Spleen (tissue), 11 donors: ENCODE measurements around the gene PARD3B. TPM values are rescaled to one million over a fixed set of nuclear protein-coding genes. Genes with fewer than 3 reads are reported as not detected.

Source experiments
- DNase-seq: peaks from one replicate; pipeline ENCODE4 v3.0.0-alpha.2; 2020
- H3K27ac ChIP-seq, 8 donors: fragments of 200-600 bp; sonication (generic) in 7 of 8; 1 replicate in 4 of 8; 2 replicates in 4 of 8; pipeline versions ENCODE4 v1.5.0 to v1.8.0; 2016 to 2021; ENCODE audit warnings: inconsistent platforms in 4 of 8, mild to moderate bottlenecking in 4 of 8, moderate library complexity in 1 of 8
- H3K27me3 ChIP-seq, 7 donors: fragments of 200-600 bp; sonication (generic) in 6 of 7; replicated peaks in 1 of 7; 1 replicate in 4 of 7; 2 replicates in 3 of 7; pipeline versions ENCODE4 v1.5.0 to v1.8.0; 2016 to 2021; ENCODE audit warnings: inconsistent platforms in 3 of 7, mild to moderate bottlenecking in 1 of 7
- H3K36me3 ChIP-seq, 6 donors: fragments of 200-600 bp; sonication (generic) in 5 of 6; 1 replicate in 4 of 6; 2 replicates in 2 of 6; pipeline versions ENCODE4 v1.5.0 to v1.8.0; 2016 to 2021; ENCODE audit warnings: inconsistent platforms in 2 of 6
- H3K4me1 ChIP-seq, 6 donors: fragments of 200-600 bp; sonication (generic) in 5 of 6; 1 replicate in 3 of 6; 2 replicates in 3 of 6; pipeline versions ENCODE4 v1.5.0 to v1.8.0; 2016 to 2021; ENCODE audit warnings: inconsistent platforms in 3 of 6
- H3K4me3 ChIP-seq, 8 donors: fragments of 200-600 bp; sonication (generic) in 7 of 8; 1 replicate in 4 of 8; 2 replicates in 4 of 8; pipeline versions ENCODE4 v1.5.0 to v1.8.0; 2016 to 2021; ENCODE audit warnings: inconsistent platforms in 4 of 8, mild to moderate bottlenecking in 4 of 8, moderate library complexity in 2 of 8
- H3K9me3 ChIP-seq, 8 donors: fragments of 200-600 bp; sonication (generic) in 7 of 8; 1 replicate in 4 of 8; 2 replicates in 4 of 8; pipeline versions ENCODE4 v1.5.0 to v1.8.0; 2016 to 2021; ENCODE audit warnings: inconsistent platforms in 4 of 8
- CTCF ChIP-seq, 11 experiments: fragments of 200-600 bp in 7 of 11; fragments of 450-650 bp in 4 of 11; sonication (generic) in 4 of 11; IDR thresholded peaks in 8 of 11; conservative IDR thresholded peaks in 3 of 11; 1 replicate in 7 of 11; 2 replicates in 4 of 11; pipeline versions ENCODE4 v1.4.0 to v1.8.0; 2016 to 2021; ENCODE audit warnings: antibody characterized with exemption in 11 of 11, inconsistent platforms in 4 of 11, mild to moderate bottlenecking in 1 of 11
- POLR2A ChIP-seq, 3 donors: fragments of 450-650 bp; IDR thresholded peaks; one replicate each; pipeline ENCODE4 v1.5.1; 2017; ENCODE audit warnings: antibody characterized with exemption in 3 of 3, mild to moderate bottlenecking in 1 of 3
- POLR2AphosphoS5 ChIP-seq, 3 donors: sonication (generic); formaldehyde crosslinking; IDR thresholded peaks; one replicate each; pipeline ENCODE4 v1.5.1; 2017; ENCODE audit warnings: antibody characterized with exemption in 3 of 3
- WGBS, 5 donors: extraction: QIAGEN DNeasy Blood & Tissue Kit in 3 of 5; methylation state at CpG; one replicate each; pipeline versions ENCODE4 v1.1.5 to v1.1.7; 2013 to 2018; 5-methylcytosine and 5-hydroxymethylcytosine counted together
- intact Hi-C: fragments of 100-400 bp; cut with DNase I; formaldehyde crosslinking; loops from one replicate; pipeline ENCODE4 v1.15.0; 2023; ENCODE audit warnings: low total_unique reads
- polyA plus RNA-seq, 3 donors: library from polyadenylated mRNA; stranded (reverse); fragments of 200-250 nt; gene quantifications; one replicate each; pipeline ENCODE4 v1.2.1, GENCODE V29; 2013
- total RNA-seq, 7 donors: library from RNA; depleted of rRNA in 3 of 7; stranded (reverse); fragments of >200 nt in 3 of 7; fragmentation: NEBNext Ultra II Directional in 4 of 7; extraction: Animal tissue kit (Norgen Biotek cat#: 25700) in 4 of 7; gene quantifications; one replicate each; pipeline versions ENCODE4 v1.1.0 to v1.2.1, GENCODE V29; 2016 to 2021
- donor health status: healthy with polysubstance abuse.
- donor health status: DM: no; HTN: no; CAD: no; lungs with moderate emphysema.
- donor health status: DM: no; HTN: no; CAD: no.
- donor health status: Bipolar disorder and iron deficiency.
- donor health status: healthy.
- donor health status: DM: no; HTN: no; CAD: no.
- donor health status: DM: yes; HTN: yes; CAD: no.

The PARD3B gene
- total and polyA plus RNA-seq, 10 donors: 0.85 to 27.8 (median 14.7) TPM

GRCh38 chr2:205531072-205531471 is 985.8 kb downstream of the PARD3B start:
- TF ChIP-seq POLR2AphosphoS5 (IDR thresholded peaks at IDR 0.05): no peak
- TF ChIP-seq POLR2A (IDR thresholded peaks at IDR 0.05): no peak
- no peak for TF ChIP-seq CTCF (IDR thresholded peaks at IDR 0.05 in 8 of 11, conservative IDR thresholded peaks at IDR 0.05 in 3 of 11)
- 71 to 86% (median 82%) methylated on average over 2 of the region's 2 CpGs for WGBS, 5 donors

GRCh38 chr2:205531489-205532148 is 986.3 kb downstream of the PARD3B start:
- H3K36me3 ChIP-seq: no peaks in the 10 kb centered on the region
- intact Hi-C loops: no loop called here
- 93 to 95% (median 95%) methylated on average over 9 of the region's 9 CpGs for WGBS, 5 donors
- TF ChIP-seq POLR2AphosphoS5 (IDR thresholded peaks at IDR 0.05) (no peak), POLR2A (IDR thresholded peaks at IDR 0.05) (no peak), CTCF (IDR thresholded peaks at IDR 0.05 in 8 of 11, conservative IDR thresholded peaks at IDR 0.05 in 3 of 11) (no peak)
- no peaks in the 10 kb centered on the region for H3K4me1 ChIP-seq
- DNase-seq: no peak
- H3K27me3 ChIP-seq: peaks cover 0 to 6% (median 0%) of the 10 kb centered on the region in 7 donors
- H3K9me3 ChIP-seq: no peaks in the 10 kb centered on the region
- no peak overlapping the region for H3K27ac ChIP-seq
- no peak overlapping the region for H3K4me3 ChIP-seq

More at GRCh38 chr2:205531072-205531471, 985.8 kb downstream of the PARD3B start:
- DNase-seq: no peak
- intact Hi-C loops: no loop called here
- H3K27ac ChIP-seq: no peak overlapping the region
- no peaks in the 10 kb centered on the region for H3K36me3 ChIP-seq
- H3K27me3 ChIP-seq: peaks cover 0 to 6% (median 0%) of the 10 kb centered on the region in 7 donors
- H3K4me1 ChIP-seq: no peaks in the 10 kb centered on the region
- H3K9me3 ChIP-seq: no peaks in the 10 kb centered on the region
- no peak overlapping the region for H3K4me3 ChIP-seq

GRCh38 chr2:205535001-205535400 is 989.7 kb downstream of the PARD3B start:
- Histone ChIP-seq H3K36me3 (no peaks in the 10 kb centered on the region), H3K27ac (no peak overlapping the region), H3K9me3 (no peaks in the 10 kb centered on the region), H3K4me1 (peaks cover 0 to 8% (median 4%) of the 10 kb centered on the region in 6 donors), H3K4me3 (no peak overlapping the region), H3K27me3 (peaks cover 0 to 6% (median 0%) of the 10 kb centered on the region in 7 donors)
- intact Hi-C loops: no loop called here
- DNase-seq: no peak
- TF ChIP-seq CTCF (IDR thresholded peaks at IDR 0.05 in 8 of 11, conservative IDR thresholded peaks at IDR 0.05 in 3 of 11) (no peak), POLR2AphosphoS5 (IDR thresholded peaks at IDR 0.05) (no peak), POLR2A (IDR thresholded peaks at IDR 0.05) (no peak)
- 18 to 46% (median 35%) methylated on average over 3 of the region's 3 CpGs for WGBS, 5 donors

GRCh38 chr2:205539603-205540002 is 994.3 kb downstream of the PARD3B start:
- DNase-seq: no peak
- H3K27ac ChIP-seq: no peak overlapping the region
- H3K4me1 ChIP-seq: peaks cover 0 to 29% (median 16%) of the 10 kb centered on the region in 6 donors
- no peaks in the 10 kb centered on the region for H3K36me3 ChIP-seq
- no peak overlapping the region for H3K4me3 ChIP-seq
- H3K27me3 ChIP-seq: no peaks in the 10 kb centered on the region
- intact Hi-C loops: no loop called here
- WGBS, 5 donors: 60 to 81% (median 70%) methylated on average over 5 of the region's 5 CpGs
- TF ChIP-seq POLR2AphosphoS5 (IDR thresholded peaks at IDR 0.05): no peak
- no peak for TF ChIP-seq CTCF (IDR thresholded peaks at IDR 0.05 in 8 of 11, conservative IDR thresholded peaks at IDR 0.05 in 3 of 11)
- TF ChIP-seq POLR2A (IDR thresholded peaks at IDR 0.05): no peak
- no peaks in the 10 kb centered on the region for H3K9me3 ChIP-seq
